Vagina (tissue), 2 donors: ENCODE results near the gene SORCS1. TPM values are rescaled to one million over a fixed set of nuclear protein-coding genes. Genes with fewer than 3 reads are reported as not detected.

Experiments used
- DNase-seq, 2 donors: peaks; one replicate each; pipeline ENCODE4 v3.0.0-alpha.2; 2017; ENCODE audit errors: extremely low spot score in 2 of 2
- H3K27ac ChIP-seq: fragments of 200-600 bp; sonication (generic); one replicate; pipeline ENCODE4 v1.5.1; 2019
- H3K27me3 ChIP-seq: fragments of 200-600 bp; sonication (generic); one replicate; pipeline ENCODE4 v1.5.1; 2019
- H3K36me3 ChIP-seq, 2 donors: fragments of 200-600 bp; sonication (generic); one replicate each; pipeline ENCODE4 v1.5.1; 2017 to 2019
- H3K4me1 ChIP-seq: fragments of 200-600 bp; sonication (generic); one replicate; pipeline ENCODE4 v1.5.1; 2019
- H3K4me3 ChIP-seq, 2 donors: fragments of 200-600 bp; sonication (generic); 1 replicate in 1 of 2; 2 replicates in 1 of 2; pipeline ENCODE4 v1.5.1; 2016 to 2019
- H3K9me3 ChIP-seq: fragments of 200-600 bp; sonication (generic); one replicate; pipeline ENCODE4 v1.5.1; 2019
- CTCF ChIP-seq, 3 experiments: fragments of 450-650 bp in 2 of 3; fragments of 200-600 bp in 1 of 3; sonication (generic) in 1 of 3; IDR thresholded peaks; one replicate each; pipeline ENCODE4 v1.5.1; 2017 to 2019; ENCODE audit warnings: antibody characterized with exemption in 3 of 3, mild to moderate bottlenecking in 2 of 3, moderate library complexity in 2 of 3
- POLR2A ChIP-seq, 2 donors: fragments of 450-650 bp; IDR thresholded peaks; one replicate each; pipeline ENCODE4 v1.6.1; 2017; ENCODE audit warnings: antibody characterized with exemption in 2 of 2, mild to moderate bottlenecking in 2 of 2, moderate library complexity in 2 of 2
- POLR2AphosphoS5 ChIP-seq, 2 donors: sonication (generic); formaldehyde crosslinking; IDR thresholded peaks; one replicate each; pipeline ENCODE4 v1.9.0; 2017; ENCODE audit warnings: antibody characterized with exemption in 2 of 2, mild to moderate bottlenecking in 2 of 2, low read depth in 1 of 2; ENCODE audit not compliant: insufficient read depth in 1 of 2
- intact Hi-C: fragments of 100-400 bp; cut with DNase I; formaldehyde crosslinking; loops from one replicate; pipeline ENCODE4 v1.15.1; 2023
- total RNA-seq: library from RNA; depleted of rRNA; stranded (reverse); fragments of >200 nt; gene quantifications from one replicate; pipeline ENCODE4 v1.2.3, GENCODE V29; 2016

The SORCS1 gene
- total RNA-seq, 1 donor from 2014 or later = 5.9 TPM

DNA sequence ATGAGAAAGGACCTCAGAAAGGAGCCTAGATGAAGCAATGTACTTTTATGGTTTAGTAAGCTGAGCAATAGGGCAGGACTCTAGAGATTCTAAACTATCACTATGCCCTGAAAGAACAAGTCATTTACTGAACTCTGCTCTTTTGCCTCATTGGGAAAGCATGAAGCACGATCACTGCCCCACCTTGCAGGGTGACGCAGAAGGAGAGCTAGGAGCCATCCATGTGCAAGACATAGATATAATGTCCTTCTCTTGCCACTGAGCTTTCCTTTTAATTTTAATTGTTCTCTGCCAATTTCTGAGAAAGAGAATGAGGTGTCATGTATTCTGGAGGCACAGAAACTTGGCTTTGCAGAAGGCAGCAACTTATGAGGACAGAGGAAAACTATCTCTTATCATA is 108.3 kb downstream of the SORCS1 start:
- Histone ChIP-seq H3K4me3 (no peak overlapping the region), H3K27me3 (no peaks in the 10 kb centered on the region), H3K36me3 (no peaks in the 10 kb centered on the region), H3K4me1 (no peaks in the 10 kb centered on the region), H3K9me3 (no peaks in the 10 kb centered on the region), H3K27ac (no peak overlapping the region)
- no peak for DNase-seq
- no peak for TF ChIP-seq CTCF (IDR thresholded peaks at IDR 0.05)
- TF ChIP-seq POLR2A (IDR thresholded peaks at IDR 0.05) = no peak
- TF ChIP-seq POLR2AphosphoS5 (IDR thresholded peaks at IDR 0.05; ENCODE audit: insufficient read depth in 1 of 2, low read depth in 1 of 2) = no peak
- intact Hi-C loops = no loop called here

DNA sequence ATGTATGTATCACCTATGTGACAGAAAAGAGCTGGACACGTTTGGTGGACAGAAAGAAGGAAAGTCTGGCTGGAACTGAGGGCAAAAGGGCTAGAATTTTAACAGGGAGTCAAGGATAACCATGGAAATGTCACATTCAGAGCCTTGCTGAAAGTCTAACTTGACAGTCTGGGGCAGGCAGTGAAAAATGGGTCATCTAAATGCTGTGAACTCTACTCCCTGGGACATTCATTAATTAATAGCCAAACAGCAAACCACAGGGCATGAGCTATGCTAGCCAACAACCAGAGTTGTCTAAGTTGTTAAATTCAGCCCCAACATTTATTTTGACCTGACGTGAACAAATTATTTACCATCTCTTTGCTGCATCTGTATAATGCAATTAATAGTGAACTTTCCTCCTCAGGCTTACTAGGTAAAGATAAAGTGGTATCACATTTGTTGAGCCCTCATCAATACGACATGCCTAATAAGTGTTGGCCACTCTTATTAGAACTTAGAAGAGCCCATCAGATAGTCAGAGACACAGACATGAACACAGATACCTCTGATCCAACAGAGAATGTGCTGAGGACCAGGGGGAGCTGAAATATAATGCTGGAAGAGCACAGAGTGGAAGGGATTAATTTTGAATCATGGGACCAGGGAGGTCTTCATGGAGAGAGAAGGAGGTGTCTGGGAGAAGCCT is 109.9 kb downstream of the SORCS1 start:
- intact Hi-C loops = no loop called here
- Histone ChIP-seq H3K4me3 (no peak overlapping the region), H3K27me3 (no peaks in the 10 kb centered on the region), H3K9me3 (no peaks in the 10 kb centered on the region), H3K27ac (no peak overlapping the region), H3K4me1 (no peaks in the 10 kb centered on the region), H3K36me3 (no peaks in the 10 kb centered on the region)
- no peak for TF ChIP-seq POLR2AphosphoS5 (IDR thresholded peaks at IDR 0.05; ENCODE audit: insufficient read depth in 1 of 2, low read depth in 1 of 2)
- no peak for TF ChIP-seq CTCF (IDR thresholded peaks at IDR 0.05)
- TF ChIP-seq POLR2A (IDR thresholded peaks at IDR 0.05) = no peak
- DNase-seq = no peak

DNA sequence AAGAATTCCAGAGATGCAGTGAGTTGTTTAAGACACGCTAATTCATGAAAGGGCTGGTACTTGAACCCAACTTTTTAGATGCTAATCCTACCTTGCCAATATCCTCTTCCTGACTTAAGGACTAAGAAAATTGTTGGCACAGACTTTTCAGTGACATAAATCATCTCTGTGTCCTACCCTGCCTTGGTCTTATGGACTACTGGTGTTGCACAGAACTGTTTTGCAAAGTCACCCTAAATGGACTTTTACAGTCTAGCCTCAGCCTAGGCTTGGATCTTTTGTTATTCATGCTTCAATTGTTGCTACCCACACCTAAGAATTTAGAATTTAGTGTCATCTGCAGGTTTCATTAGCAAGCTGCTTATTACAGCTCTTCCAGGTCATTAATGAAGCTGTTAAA is 112.7 kb downstream of the SORCS1 start:
- no peaks in the 10 kb centered on the region for H3K36me3 ChIP-seq
- H3K27ac ChIP-seq = no peak overlapping the region
- H3K4me3 ChIP-seq = no peak overlapping the region
- intact Hi-C loops = no loop called here
- no peaks in the 10 kb centered on the region for H3K27me3 ChIP-seq
- H3K9me3 ChIP-seq = no peaks in the 10 kb centered on the region
- no peak for DNase-seq
- no peaks in the 10 kb centered on the region for H3K4me1 ChIP-seq
- no peak for TF ChIP-seq POLR2A (IDR thresholded peaks at IDR 0.05)
- TF ChIP-seq POLR2AphosphoS5 (IDR thresholded peaks at IDR 0.05; ENCODE audit: insufficient read depth in 1 of 2, low read depth in 1 of 2) = no peak
- TF ChIP-seq CTCF (IDR thresholded peaks at IDR 0.05) = no peak

DNA sequence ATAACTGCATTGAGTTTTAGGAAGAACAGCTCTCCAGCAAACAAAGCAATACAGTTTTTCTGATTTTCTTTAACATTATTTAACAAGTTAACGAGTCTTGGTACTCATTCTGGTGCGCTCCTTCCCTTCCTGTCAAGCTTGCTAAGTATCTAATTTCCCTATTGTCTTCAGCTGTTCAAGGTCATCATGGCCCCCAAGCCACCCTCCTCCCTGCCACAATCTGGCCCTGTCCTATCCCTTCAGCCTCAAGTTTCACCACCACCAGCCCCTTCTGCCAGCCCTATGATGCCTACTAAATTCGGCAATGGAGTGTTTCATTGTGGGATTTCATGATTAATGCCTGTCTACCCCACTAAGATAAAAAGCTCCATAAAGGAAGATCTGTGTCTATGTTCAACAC is 121.0 kb downstream of the SORCS1 start:
- Histone ChIP-seq H3K27ac (no peak overlapping the region), H3K4me3 (no peak overlapping the region), H3K4me1 (no peaks in the 10 kb centered on the region), H3K27me3 (no peaks in the 10 kb centered on the region), H3K9me3 (no peaks in the 10 kb centered on the region), H3K36me3 (no peaks in the 10 kb centered on the region)
- intact Hi-C loops = no loop called here
- TF ChIP-seq CTCF (IDR thresholded peaks at IDR 0.05) (no peak), POLR2AphosphoS5 (IDR thresholded peaks at IDR 0.05; ENCODE audit: insufficient read depth in 1 of 2, low read depth in 1 of 2) (no peak), POLR2A (IDR thresholded peaks at IDR 0.05) (no peak)
- DNase-seq = no peak
